Loucy (cell line): Measurements from ENCODE around the gene BANK1.

Experiments used
- CTCF ChIP-seq: fragments of 200-600 bp; sonication (generic); conservative IDR thresholded peaks from 2 replicates; pipeline ENCODE4 v1.5.1; 2014; ENCODE audit warnings: mild to moderate bottlenecking, antibody characterized with exemption, low read length
- EZH2phosphoT487 ChIP-seq: fragments of 200-600 bp; IDR thresholded peaks from 2 replicates; pipeline ENCODE4 v1.6.1; 2018; ENCODE audit warnings: antibody characterized with exemption, mild to moderate bottlenecking, moderate library complexity, borderline replicate concordance

GRCh38 chr4:101933855-101934254 lies 143.3 kb downstream of the BANK1 start:
- TF ChIP-seq CTCF (no peak), EZH2phosphoT487 (no peak)
